ENCODE measurements around the gene RPL38. TPM values are rescaled to one million over a fixed set of nuclear protein-coding genes. Genes with fewer than 3 reads are reported as not detected.
A peak's percentile ranks its signal among the peaks of the same experiment; 100 is the strongest.

Gene RPL38
- total and polyA plus RNA-seq, 4 donors, result 1,051 to 1,608 (median 1,150) TPM

DNA sequence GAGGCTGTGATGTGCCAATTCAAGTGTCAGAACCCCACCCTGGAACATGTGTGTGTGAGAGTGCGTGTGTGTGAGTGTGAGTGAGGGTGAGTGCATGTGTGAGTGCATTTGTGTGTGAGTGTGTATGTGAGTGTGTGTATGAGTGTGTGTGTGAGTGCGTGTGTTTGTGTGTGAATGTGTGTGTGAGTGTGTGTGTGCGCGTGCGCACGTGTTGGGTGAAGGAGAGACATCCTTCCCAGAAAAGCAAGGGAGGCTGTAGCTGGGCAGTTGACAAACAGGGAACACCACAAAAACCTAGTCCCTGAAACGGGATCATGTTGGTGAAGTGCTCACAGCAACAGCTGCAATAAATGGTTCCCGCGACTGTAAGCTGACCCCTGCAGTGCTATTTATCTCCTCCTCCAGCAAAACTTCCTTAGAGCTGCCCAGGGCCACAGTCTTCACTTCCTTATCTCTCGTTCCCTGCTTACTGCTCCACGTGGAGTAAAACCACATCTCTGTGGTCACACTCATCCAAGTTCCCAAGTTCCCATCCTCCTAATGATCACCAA lies 40.1 kb upstream of the RPL38 start:
- H3K27me3 ChIP-seq (ENCODE audit: control insufficient read depth, insufficient read depth, low read length), result no peaks in the 10 kb centered on the region
- no peaks in the 10 kb centered on the region for H3K36me3 ChIP-seq (ENCODE audit: control insufficient read depth, insufficient read depth, low read length)
- H3K27ac ChIP-seq (ENCODE audit: low read depth, low read length), result no peak overlapping the region
- no peak overlapping the region for H3K4me3 ChIP-seq (ENCODE audit: low read depth, low read length)
- 59% methylated on average over 8 of the region's 11 CpGs for WGBS (ENCODE audit: insufficient coverage)
- peaks cover 12% of the 10 kb centered on the region for H3K4me1 ChIP-seq (ENCODE audit: control insufficient read depth, insufficient read depth, low read length)
- no peaks in the 10 kb centered on the region for H3K9me3 ChIP-seq (ENCODE audit: control insufficient read depth, insufficient read depth, low read length)
- no peak for DNase-seq (ENCODE audit: low read depth in 4 of 6, low spot score in 6 of 6)

- Histone ChIP-seq H3K27me3 (ENCODE audit: control insufficient read depth, insufficient read depth, low read length) (no peaks in the 10 kb centered on the region), H3K4me3 (ENCODE audit: low read depth, low read length) (no peak overlapping the region), H3K9me3 (ENCODE audit: control insufficient read depth, insufficient read depth, low read length) (no peaks in the 10 kb centered on the region), H3K27ac (ENCODE audit: low read depth, low read length) (no peak overlapping the region), H3K4me1 (ENCODE audit: control insufficient read depth, insufficient read depth, low read length) (peaks cover 12% of the 10 kb centered on the region), H3K36me3 (ENCODE audit: control insufficient read depth, insufficient read depth, low read length) (no peaks in the 10 kb centered on the region)
- DNase-seq (ENCODE audit: low read depth in 4 of 6, low spot score in 6 of 6), result no peak
- WGBS (ENCODE audit: insufficient coverage), result 93% methylated on average over 7 of the region's 7 CpGs
These were observed 39.6 kb upstream of the RPL38 start for GRCh38 chr17:74163836-74164235.

GRCh38 chr17:74164446-74165045 lies 38.9 kb upstream of the RPL38 start:
- no peaks in the 10 kb centered on the region for H3K9me3 ChIP-seq (ENCODE audit: control insufficient read depth, insufficient read depth, low read length)
- peaks cover 12% of the 10 kb centered on the region for H3K4me1 ChIP-seq (ENCODE audit: control insufficient read depth, insufficient read depth, low read length)
- no peak overlapping the region for H3K27ac ChIP-seq (ENCODE audit: low read depth, low read length)
- no peaks in the 10 kb centered on the region for H3K36me3 ChIP-seq (ENCODE audit: control insufficient read depth, insufficient read depth, low read length)
- H3K4me3 ChIP-seq (ENCODE audit: low read depth, low read length), result no peak overlapping the region
- no peak for DNase-seq (ENCODE audit: low read depth in 4 of 6, low spot score in 6 of 6)
- no peaks in the 10 kb centered on the region for H3K27me3 ChIP-seq (ENCODE audit: control insufficient read depth, insufficient read depth, low read length)
- WGBS (ENCODE audit: insufficient coverage), result 90% methylated on average over 7 of the region's 9 CpGs

DNA sequence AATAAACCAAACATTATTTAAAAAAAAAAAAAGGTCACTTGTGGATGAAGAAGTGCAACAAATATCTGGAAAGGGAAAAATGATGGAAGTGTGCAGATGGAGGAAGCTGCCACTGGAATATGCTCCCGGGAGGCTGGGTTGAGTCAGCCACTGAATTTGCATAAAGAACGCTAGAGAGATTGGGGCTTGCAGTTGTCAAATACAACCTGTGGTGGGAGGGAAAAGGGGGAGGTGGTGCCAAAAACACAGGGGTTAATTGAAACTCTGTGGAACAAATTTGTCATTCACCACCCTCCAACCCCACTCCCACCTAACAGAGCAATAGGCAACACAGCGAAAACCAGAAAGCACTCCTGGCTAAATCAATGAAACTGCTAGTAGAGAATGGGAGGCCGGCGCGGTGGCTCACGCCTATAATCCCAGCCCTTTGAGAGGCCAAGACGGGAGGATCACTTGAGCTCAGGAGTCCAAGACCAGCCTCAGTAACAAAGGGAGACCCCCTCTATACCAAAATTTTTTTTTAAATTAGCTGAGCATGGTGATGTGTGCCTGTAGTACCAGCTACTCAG lies 37.6 kb upstream of the RPL38 start:
- Histone ChIP-seq H3K9me3 (ENCODE audit: control insufficient read depth, insufficient read depth, low read length) (no peaks in the 10 kb centered on the region), H3K27ac (ENCODE audit: low read depth, low read length) (no peak overlapping the region), H3K4me3 (ENCODE audit: low read depth, low read length) (no peak overlapping the region), H3K36me3 (ENCODE audit: control insufficient read depth, insufficient read depth, low read length) (no peaks in the 10 kb centered on the region), H3K4me1 (ENCODE audit: control insufficient read depth, insufficient read depth, low read length) (peaks cover 8% of the 10 kb centered on the region), H3K27me3 (ENCODE audit: control insufficient read depth, insufficient read depth, low read length) (no peaks in the 10 kb centered on the region)
- 62% methylated on average over 2 of the region's 8 CpGs for WGBS (ENCODE audit: insufficient coverage)
- DNase-seq (ENCODE audit: low read depth in 4 of 6, low spot score in 6 of 6), result no peak

DNA sequence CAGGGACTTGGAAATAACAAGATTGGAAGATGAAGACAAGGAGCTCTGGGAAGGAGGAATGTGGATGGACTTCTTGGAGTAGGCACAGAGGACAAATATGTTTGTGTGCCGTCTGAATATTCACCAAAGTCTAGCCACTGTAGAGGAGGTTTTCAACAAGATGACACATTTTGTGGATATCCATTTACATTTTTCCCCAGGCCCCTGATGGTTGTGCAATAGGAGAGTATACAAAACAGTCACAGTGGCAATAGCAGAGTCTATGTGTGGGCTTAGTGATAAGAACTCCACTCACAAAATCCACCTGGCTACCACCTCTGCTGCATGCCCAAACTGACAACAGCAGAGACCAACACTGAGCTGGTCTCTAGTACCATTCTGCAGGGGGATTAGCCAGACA lies 32.6 kb upstream of the RPL38 start:
- no peak overlapping the region for H3K27ac ChIP-seq (ENCODE audit: low read depth, low read length)
- peaks cover 3% of the 10 kb centered on the region for H3K27me3 ChIP-seq (ENCODE audit: control insufficient read depth, insufficient read depth, low read length)
- H3K4me1 ChIP-seq (ENCODE audit: control insufficient read depth, insufficient read depth, low read length), result peaks cover 2% of the 10 kb centered on the region
- DNase-seq (ENCODE audit: low read depth in 4 of 6, low spot score in 6 of 6), result no peak
- H3K4me3 ChIP-seq (ENCODE audit: low read depth, low read length), result no peak overlapping the region
- no peaks in the 10 kb centered on the region for H3K9me3 ChIP-seq (ENCODE audit: control insufficient read depth, insufficient read depth, low read length)
- H3K36me3 ChIP-seq (ENCODE audit: control insufficient read depth, insufficient read depth, low read length), result no peaks in the 10 kb centered on the region
- no CpG with 5 or more reads among the region's 1 CpG for WGBS (ENCODE audit: insufficient coverage)

DNA sequence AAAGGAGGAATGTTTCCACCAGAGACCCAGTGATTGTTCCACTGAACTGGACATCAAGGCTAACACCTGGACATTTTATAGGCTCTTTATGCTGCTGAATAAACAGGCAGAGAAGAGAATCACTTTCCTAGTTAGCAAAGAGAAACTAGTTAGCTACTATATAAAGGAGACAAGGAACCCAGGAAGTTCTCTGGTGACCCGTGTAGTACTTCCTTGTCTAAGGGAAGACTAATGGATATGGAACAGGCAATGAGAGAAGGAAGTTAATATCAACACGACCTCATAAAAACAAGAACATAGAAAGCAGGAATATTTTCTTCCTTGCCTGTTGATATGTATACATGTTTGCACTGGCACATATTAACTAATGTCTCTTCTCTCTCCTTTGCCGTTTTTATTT lies 30.8 kb upstream of the RPL38 start:
- no CpG with 5 or more reads among the region's 3 CpGs for WGBS (ENCODE audit: insufficient coverage)

GRCh38 chr17:74176546-74177001 lies 26.9 kb upstream of the RPL38 start:
- DNase-seq (ENCODE audit: low read depth in 4 of 6, low spot score in 6 of 6), result peak in 4 of 6 donors; percentile 65 to 93 (median 82)
- 80% methylated on average over 6 of the region's 10 CpGs for WGBS (ENCODE audit: insufficient coverage)
- H3K27me3 ChIP-seq (ENCODE audit: control insufficient read depth, insufficient read depth, low read length), result peaks cover 3% of the 10 kb centered on the region

More for the DNA sequence above, 30.8 kb upstream of the RPL38 start:
- DNase-seq (ENCODE audit: low read depth in 4 of 6, low spot score in 6 of 6), result no peak
- Histone ChIP-seq H3K27ac (ENCODE audit: low read depth, low read length) (no peak overlapping the region), H3K9me3 (ENCODE audit: control insufficient read depth, insufficient read depth, low read length) (no peaks in the 10 kb centered on the region), H3K27me3 (ENCODE audit: control insufficient read depth, insufficient read depth, low read length) (peaks cover 3% of the 10 kb centered on the region), H3K4me1 (ENCODE audit: control insufficient read depth, insufficient read depth, low read length) (peaks cover 7% of the 10 kb centered on the region), H3K4me3 (ENCODE audit: low read depth, low read length) (no peak overlapping the region), H3K36me3 (ENCODE audit: control insufficient read depth, insufficient read depth, low read length) (no peaks in the 10 kb centered on the region)

GRCh38 chr17:74177018-74177450 lies 26.4 kb upstream of the RPL38 start:
- no peak overlapping the region for H3K4me3 ChIP-seq (ENCODE audit: low read depth, low read length)
- no peak for DNase-seq (ENCODE audit: low read depth in 4 of 6, low spot score in 6 of 6)
- no peaks in the 10 kb centered on the region for H3K36me3 ChIP-seq (ENCODE audit: control insufficient read depth, insufficient read depth, low read length)
- H3K27ac ChIP-seq (ENCODE audit: low read depth, low read length), result no peak overlapping the region
- peaks cover 3% of the 10 kb centered on the region for H3K27me3 ChIP-seq (ENCODE audit: control insufficient read depth, insufficient read depth, low read length)
- WGBS (ENCODE audit: insufficient coverage), result no CpG with 5 or more reads among the region's 1 CpG
- H3K9me3 ChIP-seq (ENCODE audit: control insufficient read depth, insufficient read depth, low read length), result no peaks in the 10 kb centered on the region
- H3K4me1 ChIP-seq (ENCODE audit: control insufficient read depth, insufficient read depth, low read length), result peaks cover 22% of the 10 kb centered on the region

More at GRCh38 chr17:74176546-74177001, 26.9 kb upstream of the RPL38 start:
- Histone ChIP-seq H3K4me1 (ENCODE audit: control insufficient read depth, insufficient read depth, low read length) (peaks cover 18% of the 10 kb centered on the region), H3K4me3 (ENCODE audit: low read depth, low read length) (no peak overlapping the region), H3K36me3 (ENCODE audit: control insufficient read depth, insufficient read depth, low read length) (no peaks in the 10 kb centered on the region), H3K27ac (ENCODE audit: low read depth, low read length) (no peak overlapping the region), H3K9me3 (ENCODE audit: control insufficient read depth, insufficient read depth, low read length) (no peaks in the 10 kb centered on the region)

DNA sequence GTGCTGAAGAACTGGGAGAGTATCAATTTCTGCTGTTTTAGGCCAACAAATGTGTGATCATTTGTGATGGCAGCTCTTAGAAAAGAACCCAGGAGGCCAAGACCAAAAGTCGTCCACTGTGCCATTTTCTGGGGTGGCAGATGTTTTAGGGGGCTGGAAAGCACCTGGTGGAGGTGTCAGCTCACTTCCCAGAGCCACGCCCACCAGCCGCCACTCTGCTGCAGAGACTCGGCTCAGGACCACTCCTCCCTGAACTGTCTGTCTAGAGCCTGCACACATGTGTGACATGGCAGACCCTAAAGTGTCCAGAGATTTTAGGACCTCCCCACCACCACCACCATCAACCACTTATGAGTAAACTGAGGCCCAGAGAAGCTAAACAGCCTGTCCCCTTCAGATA lies 23.9 kb upstream of the RPL38 start:
- H3K36me3 ChIP-seq (ENCODE audit: control insufficient read depth, insufficient read depth, low read length), result no peaks in the 10 kb centered on the region
- H3K4me3 ChIP-seq (ENCODE audit: low read depth, low read length), result no peak overlapping the region
- H3K4me1 ChIP-seq (ENCODE audit: control insufficient read depth, insufficient read depth, low read length), result peaks cover 31% of the 10 kb centered on the region
- H3K27ac ChIP-seq (ENCODE audit: low read depth, low read length), result no peak overlapping the region
- no peak for DNase-seq (ENCODE audit: low read depth in 4 of 6, low spot score in 6 of 6)
- H3K27me3 ChIP-seq (ENCODE audit: control insufficient read depth, insufficient read depth, low read length), result peaks cover 3% of the 10 kb centered on the region
- 85% methylated on average over 4 of the region's 4 CpGs for WGBS (ENCODE audit: insufficient coverage)
- H3K9me3 ChIP-seq (ENCODE audit: control insufficient read depth, insufficient read depth, low read length), result no peaks in the 10 kb centered on the region

- H3K27me3 ChIP-seq (ENCODE audit: control insufficient read depth, insufficient read depth, low read length), result peaks cover 3% of the 10 kb centered on the region
- WGBS (ENCODE audit: insufficient coverage), result 51% methylated on average over 8 of the region's 8 CpGs
- H3K4me3 ChIP-seq (ENCODE audit: low read depth, low read length), result no peak overlapping the region
- no peak for DNase-seq (ENCODE audit: low read depth in 4 of 6, low spot score in 6 of 6)
- H3K9me3 ChIP-seq (ENCODE audit: control insufficient read depth, insufficient read depth, low read length), result no peaks in the 10 kb centered on the region
- peaks cover 31% of the 10 kb centered on the region for H3K4me1 ChIP-seq (ENCODE audit: control insufficient read depth, insufficient read depth, low read length)
- H3K36me3 ChIP-seq (ENCODE audit: control insufficient read depth, insufficient read depth, low read length), result no peaks in the 10 kb centered on the region
- no peak overlapping the region for H3K27ac ChIP-seq (ENCODE audit: low read depth, low read length)
These were observed 23.1 kb upstream of the RPL38 start for GRCh38 chr17:74180336-74180735.

Data from spinal cord (tissue), 10 donors.